Measurements from ENCODE around the gene RTN4RL2. TPM values are rescaled to one million over a fixed set of nuclear protein-coding genes. Genes with fewer than 3 reads are reported as not detected.
A peak's percentile ranks its signal among the peaks of the same experiment; 100 is the strongest.

RTN4RL2 gene
- total and polyA plus RNA-seq, 5 donors, result 0.65 to 1.4 (median 0.81) TPM

GRCh38 chr11:57475671-57476046 lies 15.3 kb downstream of the RTN4RL2 start:
- no peaks in the 10 kb centered on the region for H3K9me3 ChIP-seq (ENCODE audit: control insufficient read depth, low read length)
- no peak overlapping the region for H3K4me3 ChIP-seq (ENCODE audit: low read length)
- no peak overlapping the region for H3K27ac ChIP-seq (ENCODE audit: low read length)
- peaks cover 5% of the 10 kb centered on the region for H3K4me1 ChIP-seq (ENCODE audit: control insufficient read depth, insufficient read depth, low read length)
- ATAC-seq, result no peak
- H3K27me3 ChIP-seq (ENCODE audit: control insufficient read depth, insufficient read depth), result no peaks in the 10 kb centered on the region
- 58% methylated on average over 5 of the region's 5 CpGs for WGBS
- intact Hi-C loops (cut with DNase I), result loop anchor here in 2 of 4 donors (5.0 to 10.0 kb wide), 2 partner anchors 128 to 169 kb away; partner anchors contain the start of gene YPEL4 (in 1 of the 2)
- DNase-seq, result no peak

- ATAC-seq (peak; percentile 74 to 75), DNase-seq (peak in 2 of 3 donors; percentile 85 to 87)
- peaks cover 5% of the 10 kb centered on the region for H3K4me1 ChIP-seq (ENCODE audit: control insufficient read depth, insufficient read depth, low read length)
- no peaks in the 10 kb centered on the region for H3K9me3 ChIP-seq (ENCODE audit: control insufficient read depth, low read length)
- H3K27ac ChIP-seq (ENCODE audit: low read length), result no peak overlapping the region
- no peaks in the 10 kb centered on the region for H3K27me3 ChIP-seq (ENCODE audit: control insufficient read depth, insufficient read depth)
- peak overlapping the region; percentile 54 for H3K4me3 ChIP-seq (ENCODE audit: low read length)
- WGBS, result 5% methylated on average over 80 of the region's 80 CpGs
- intact Hi-C loops (cut with DNase I), result loop anchor here in 2 of 4 donors (5.0 to 10.0 kb wide), 2 partner anchors 129 to 169 kb away; partner anchors contain the start of gene YPEL4 (in 1 of the 2)
Measured at GRCh38 chr11:57476047-57476756, 15.9 kb downstream of the RTN4RL2 start.

GRCh38 chr11:57476757-57477506 lies 16.6 kb downstream of the RTN4RL2 start:
- WGBS, result 13% methylated on average over 27 of the region's 27 CpGs
- Histone ChIP-seq H3K4me1 (ENCODE audit: control insufficient read depth, insufficient read depth, low read length) (peaks cover 5% of the 10 kb centered on the region), H3K27me3 (ENCODE audit: control insufficient read depth, insufficient read depth) (no peaks in the 10 kb centered on the region), H3K4me3 (ENCODE audit: low read length) (peak overlapping the region; percentile 54), H3K27ac (ENCODE audit: low read length) (no peak overlapping the region), H3K9me3 (ENCODE audit: control insufficient read depth, low read length) (no peaks in the 10 kb centered on the region)
- intact Hi-C loops (cut with DNase I), result loop anchor here in 2 of 4 donors (5.0 to 10.0 kb wide), 2 partner anchors 130 to 168 kb away; partner anchors contain the start of gene YPEL4 (in 1 of the 2)
- peak; percentile 78 to 80 for ATAC-seq
- peak; percentile 46 to 79 (median 75) for DNase-seq

- ATAC-seq (no peak), DNase-seq (no peak)
- no peak overlapping the region for H3K27ac ChIP-seq (ENCODE audit: low read length)
- WGBS, result 85% methylated on average over 11 of the region's 11 CpGs
- no peaks in the 10 kb centered on the region for H3K9me3 ChIP-seq (ENCODE audit: control insufficient read depth, low read length)
- H3K27me3 ChIP-seq (ENCODE audit: control insufficient read depth, insufficient read depth), result no peaks in the 10 kb centered on the region
- no peak overlapping the region for H3K4me3 ChIP-seq (ENCODE audit: low read length)
- intact Hi-C loops (cut with DNase I), result loop anchor here in 2 of 4 donors (5.0 to 10.0 kb wide), 2 partner anchors 130 to 167 kb away; partner anchors contain the start of gene YPEL4 (in 1 of the 2)
- peaks cover 5% of the 10 kb centered on the region for H3K4me1 ChIP-seq (ENCODE audit: control insufficient read depth, insufficient read depth, low read length)
Measured at GRCh38 chr11:57477507-57478189, 17.3 kb downstream of the RTN4RL2 start.

GRCh38 chr11:57479021-57479663 lies 18.8 kb downstream of the RTN4RL2 start:
- H3K27me3 ChIP-seq (ENCODE audit: control insufficient read depth, insufficient read depth), result no peaks in the 10 kb centered on the region
- ATAC-seq (no peak), DNase-seq (peak in 1 of 3 donors; percentile 34)
- H3K4me1 ChIP-seq (ENCODE audit: control insufficient read depth, insufficient read depth, low read length), result peaks cover 5% of the 10 kb centered on the region
- no peaks in the 10 kb centered on the region for H3K9me3 ChIP-seq (ENCODE audit: control insufficient read depth, low read length)
- 35% methylated on average over 11 of the region's 11 CpGs for WGBS
- H3K27ac ChIP-seq (ENCODE audit: low read length), result no peak overlapping the region
- intact Hi-C loops (cut with DNase I), result loop anchor here in 2 of 4 donors (5.0 to 10.0 kb wide), 2 partner anchors 132 to 166 kb away; partner anchors contain the start of gene YPEL4 (in 1 of the 2)
- no peak overlapping the region for H3K4me3 ChIP-seq (ENCODE audit: low read length)

- intact Hi-C loops (cut with DNase I), result loop anchor here in 2 of 4 donors (5.0 to 10.0 kb wide), 2 partner anchors 133 to 165 kb away; partner anchors contain the start of gene YPEL4 (in 1 of the 2)
- Histone ChIP-seq H3K4me3 (ENCODE audit: low read length) (no peak overlapping the region), H3K27me3 (ENCODE audit: control insufficient read depth, insufficient read depth) (no peaks in the 10 kb centered on the region), H3K9me3 (ENCODE audit: control insufficient read depth, low read length) (no peaks in the 10 kb centered on the region), H3K4me1 (ENCODE audit: control insufficient read depth, insufficient read depth, low read length) (peaks cover 5% of the 10 kb centered on the region), H3K27ac (ENCODE audit: low read length) (no peak overlapping the region)
- ATAC-seq, result no peak
- 20% methylated on average over 4 of the region's 4 CpGs for whole genome bisulfite sequencing
- DNase-seq, result no peak
Measured at GRCh38 chr11:57479911-57480310, 19.6 kb downstream of the RTN4RL2 start.

- intact Hi-C loops (cut with DNase I), result loop anchor here in 1 of 4 donors (5.0 kb wide), 1 partner anchor 133 kb away; no protein-coding TSS in a partner anchor
- H3K4me3 ChIP-seq (ENCODE audit: low read length), result no peak overlapping the region
- H3K27me3 ChIP-seq (ENCODE audit: control insufficient read depth, insufficient read depth), result no peaks in the 10 kb centered on the region
- ATAC-seq (peak; percentile 27 to 52), DNase-seq (peak; percentile 65 to 88 (median 88))
- H3K9me3 ChIP-seq (ENCODE audit: control insufficient read depth, low read length), result no peaks in the 10 kb centered on the region
- H3K4me1 ChIP-seq (ENCODE audit: control insufficient read depth, insufficient read depth, low read length), result peaks cover 5% of the 10 kb centered on the region
- H3K27ac ChIP-seq (ENCODE audit: low read length), result no peak overlapping the region
- WGBS, result 35% methylated on average over 9 of the region's 9 CpGs
Measured at GRCh38 chr11:57480409-57481137, 20.2 kb downstream of the RTN4RL2 start.

GRCh38 chr11:57481315-57481714 lies 21.0 kb downstream of the RTN4RL2 start:
- H3K9me3 ChIP-seq (ENCODE audit: control insufficient read depth, low read length), result no peaks in the 10 kb centered on the region
- no peaks in the 10 kb centered on the region for H3K27me3 ChIP-seq (ENCODE audit: control insufficient read depth, insufficient read depth)
- H3K4me3 ChIP-seq (ENCODE audit: low read length), result no peak overlapping the region
- WGBS, result 41% methylated on average over 2 of the region's 2 CpGs
- no peak for ATAC-seq
- H3K27ac ChIP-seq (ENCODE audit: low read length), result no peak overlapping the region
- no peak for DNase-seq
- H3K4me1 ChIP-seq (ENCODE audit: control insufficient read depth, insufficient read depth, low read length), result no peaks in the 10 kb centered on the region
- intact Hi-C loops (cut with DNase I), result loop anchor here in 1 of 4 donors (5.0 kb wide), 1 partner anchor 134 kb away; no protein-coding TSS in a partner anchor

GRCh38 chr11:57481915-57482781 lies 21.8 kb downstream of the RTN4RL2 start:
- no peaks in the 10 kb centered on the region for H3K9me3 ChIP-seq (ENCODE audit: control insufficient read depth, low read length)
- no peak overlapping the region for H3K27ac ChIP-seq (ENCODE audit: low read length)
- no peak overlapping the region for H3K4me3 ChIP-seq (ENCODE audit: low read length)
- DNase-seq (no peak), ATAC-seq (no peak)
- WGBS, result 17% methylated on average over 44 of the region's 44 CpGs
- H3K27me3 ChIP-seq (ENCODE audit: control insufficient read depth, insufficient read depth), result no peaks in the 10 kb centered on the region
- intact Hi-C loops (cut with DNase I), result loop anchor here in 1 of 4 donors (5.0 kb wide), 1 partner anchor 135 kb away; no protein-coding TSS in a partner anchor
- no peaks in the 10 kb centered on the region for H3K4me1 ChIP-seq (ENCODE audit: control insufficient read depth, insufficient read depth, low read length)

Measured in right cardiac atrium (tissue), 5 donors.